Activated CD4-positive, alpha-beta T cell treated with anti-CD3 and anti-CD28 coated beads, Interleukin-2, amount 10 ng/mL, durations not matched to agents 24 days and 14 days (primary cell): ENCODE data around the gene B3GLCT. TPM values are rescaled to one million over a fixed set of nuclear protein-coding genes. Genes with fewer than 3 reads are reported as not detected.
"Not testable (repeated sequence)": the region's sequence is repeated elsewhere in the genome, so short reads cannot be mapped to it uniquely, and the experiment has no call there.

ENCODE experiments used
- DNase-seq: peaks from one replicate; pipeline ENCODE4 v3.0.0; 2022
- H3K27ac Mint-ChIP-seq: one replicate; pipeline ENCODE4 v1.8.0; 2022; ENCODE audit warnings: mild to moderate bottlenecking, mixed read lengths
- H3K27me3 Mint-ChIP-seq: one replicate; pipeline ENCODE4 v1.8.0; 2022; ENCODE audit warnings: mixed read lengths
- H3K36me3 Mint-ChIP-seq: one replicate; pipeline ENCODE4 v1.8.0; 2022; ENCODE audit warnings: low read depth, mild to moderate bottlenecking, mixed read lengths
- H3K4me1 Mint-ChIP-seq: one replicate; pipeline ENCODE4 v1.8.0; 2021; ENCODE audit warnings: mixed read lengths
- H3K4me3 Mint-ChIP-seq: one replicate; pipeline ENCODE4 v1.8.0; 2022; ENCODE audit warnings: mild to moderate bottlenecking, moderate library complexity, mixed read lengths
- H3K9me3 Mint-ChIP-seq: one replicate; pipeline ENCODE4 v1.8.0; 2021; ENCODE audit warnings: mixed read lengths
- intact Hi-C: fragments of 100-400 bp; cut with micrococcal nuclease; formaldehyde crosslinking; loops from one replicate; pipeline ENCODE4 v1.15.1; 2023
- total RNA-seq: library from RNA; stranded (reverse); gene quantifications from 2 replicates; pipeline ENCODE4 v1.2.3, GENCODE V29; 2022

The B3GLCT gene
- total RNA-seq, 1 donor from 2014 or later, result 4.0 TPM

DNA sequence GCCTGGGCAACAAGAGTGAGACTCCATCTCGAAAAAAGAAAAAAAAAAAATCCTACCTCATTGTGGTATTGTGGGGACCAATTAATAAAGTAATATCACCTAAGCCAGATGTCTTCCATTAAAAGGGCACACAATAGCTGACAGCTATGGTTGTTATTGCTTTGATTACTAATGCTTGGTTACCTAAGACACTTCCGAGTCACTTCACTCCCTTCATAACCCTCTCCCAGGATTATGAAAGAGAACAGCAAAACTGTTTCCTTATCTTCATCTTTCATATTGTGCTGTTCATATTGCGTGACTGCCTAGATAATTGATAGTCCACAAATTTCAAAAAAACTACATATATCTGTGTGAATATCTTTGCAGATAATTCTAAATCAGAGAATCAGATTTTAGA is 27.8 kb upstream of the B3GLCT start:
- H3K4me1 Mint-ChIP-seq, result peaks cover 22% of the 10 kb centered on the region
- H3K9me3 Mint-ChIP-seq, result no peaks in the 10 kb centered on the region
- DNase-seq, result no peak
- intact Hi-C loops, result no loop called here
- no peak overlapping the region for H3K27ac Mint-ChIP-seq
- H3K4me3 Mint-ChIP-seq, result no peak overlapping the region
- peaks cover 10% of the 10 kb centered on the region for H3K27me3 Mint-ChIP-seq
- H3K36me3 Mint-ChIP-seq, result no peaks in the 10 kb centered on the region

DNA sequence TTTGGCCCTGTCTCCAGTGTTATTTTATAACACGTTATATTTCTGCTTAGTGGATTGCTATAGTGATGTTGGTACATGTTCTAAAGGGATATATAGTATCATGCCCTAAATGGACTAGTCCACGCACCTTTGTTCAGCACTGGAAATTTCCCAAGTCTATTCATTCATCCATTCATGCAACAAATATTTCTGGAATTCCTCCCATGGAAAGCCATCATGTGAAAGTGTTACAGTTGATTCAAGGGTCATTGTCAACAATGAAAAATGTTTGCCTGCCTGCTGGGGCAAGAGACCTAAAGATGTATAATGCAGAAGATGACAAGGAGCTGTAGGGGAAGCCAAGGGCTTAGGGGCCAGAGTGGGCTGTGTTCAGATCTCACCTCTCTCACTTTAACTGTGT is 27.2 kb upstream of the B3GLCT start:
- Mint-ChIP-seq H3K9me3 (no peaks in the 10 kb centered on the region), H3K27ac (no peak overlapping the region), H3K4me3 (no peak overlapping the region), H3K27me3 (peaks cover 10% of the 10 kb centered on the region), H3K36me3 (no peaks in the 10 kb centered on the region), H3K4me1 (peaks cover 19% of the 10 kb centered on the region)
- intact Hi-C loops, result no loop called here
- no peak for DNase-seq

DNA sequence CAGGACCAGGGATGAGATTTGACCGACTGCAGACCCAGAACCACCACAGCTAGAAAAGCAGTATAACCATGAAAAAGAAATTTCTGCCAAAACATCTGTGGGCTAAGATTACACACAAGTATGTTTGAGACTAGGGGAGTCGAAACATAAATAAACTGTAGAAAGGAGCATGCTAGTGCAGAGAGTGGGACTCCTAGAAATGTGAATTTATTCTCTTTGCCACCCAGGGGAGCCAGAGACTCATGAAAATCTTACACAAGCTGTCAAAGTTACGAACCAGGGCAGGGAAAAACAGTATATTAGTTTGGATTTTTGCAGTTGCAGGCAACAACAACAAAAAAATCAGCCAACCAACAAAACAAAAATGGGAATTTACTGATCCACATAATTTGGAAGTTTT is 25.8 kb upstream of the B3GLCT start:
- no peak overlapping the region for H3K4me3 Mint-ChIP-seq
- intact Hi-C loops, result no loop called here
- H3K27me3 Mint-ChIP-seq, result peaks cover 10% of the 10 kb centered on the region
- peaks cover 13% of the 10 kb centered on the region for H3K4me1 Mint-ChIP-seq
- H3K36me3 Mint-ChIP-seq, result no peaks in the 10 kb centered on the region
- DNase-seq, result no peak
- no peaks in the 10 kb centered on the region for H3K9me3 Mint-ChIP-seq
- no peak overlapping the region for H3K27ac Mint-ChIP-seq

GRCh38 chr13:31175847-31176532 is 23.8 kb upstream of the B3GLCT start:
- Mint-ChIP-seq H3K36me3 (no peaks in the 10 kb centered on the region), H3K9me3 (no peaks in the 10 kb centered on the region), H3K27ac (no peak overlapping the region), H3K4me3 (no peak overlapping the region), H3K4me1 (peaks cover 6% of the 10 kb centered on the region), H3K27me3 (peaks cover 10% of the 10 kb centered on the region)
- no peak for DNase-seq
- intact Hi-C loops, result no loop called here

- H3K27ac Mint-ChIP-seq, H3K4me1 Mint-ChIP-seq, H3K9me3 Mint-ChIP-seq, H3K4me3 Mint-ChIP-seq, H3K27me3 Mint-ChIP-seq, intact Hi-C loops, DNase-seq, H3K36me3 Mint-ChIP-seq: not testable (repeated sequence)
These were observed 21.8 kb upstream of the B3GLCT start for GRCh38 chr13:31177813-31178495.

- Mint-ChIP-seq H3K27ac (no peak overlapping the region), H3K4me1 (peaks cover 4% of the 10 kb centered on the region), H3K36me3 (no peaks in the 10 kb centered on the region), H3K27me3 (no peaks in the 10 kb centered on the region), H3K9me3 (no peaks in the 10 kb centered on the region), H3K4me3 (no peak overlapping the region)
- DNase-seq, result no peak
- intact Hi-C loops, result no loop called here
These were observed 20.5 kb upstream of the B3GLCT start for GRCh38 chr13:31179241-31179640.

DNA sequence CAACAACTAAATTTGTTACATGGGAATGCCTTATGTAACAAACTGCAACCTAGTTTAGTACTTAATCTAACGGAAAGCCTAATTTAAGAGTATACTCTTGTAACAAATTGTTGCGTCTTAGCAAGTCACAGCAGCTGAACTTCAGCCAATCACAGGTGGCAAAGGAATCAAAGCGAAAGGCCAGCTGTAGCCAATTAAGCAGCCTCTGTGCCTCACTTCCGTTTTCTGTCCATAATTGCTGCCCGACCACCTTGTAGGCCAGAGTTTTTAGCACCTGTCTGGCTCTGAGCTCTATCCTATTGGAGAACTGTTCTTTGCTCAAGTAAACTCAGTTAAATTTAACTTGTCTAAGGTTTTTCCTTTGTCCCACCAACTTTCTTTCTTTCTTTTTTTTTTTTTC is 20.0 kb upstream of the B3GLCT start:
- Mint-ChIP-seq H3K4me3 (no peak overlapping the region), H3K4me1 (peaks cover 4% of the 10 kb centered on the region), H3K27me3 (no peaks in the 10 kb centered on the region), H3K36me3 (no peaks in the 10 kb centered on the region), H3K9me3 (no peaks in the 10 kb centered on the region), H3K27ac (no peak overlapping the region)
- no peak for DNase-seq
- intact Hi-C loops, result no loop called here

DNA sequence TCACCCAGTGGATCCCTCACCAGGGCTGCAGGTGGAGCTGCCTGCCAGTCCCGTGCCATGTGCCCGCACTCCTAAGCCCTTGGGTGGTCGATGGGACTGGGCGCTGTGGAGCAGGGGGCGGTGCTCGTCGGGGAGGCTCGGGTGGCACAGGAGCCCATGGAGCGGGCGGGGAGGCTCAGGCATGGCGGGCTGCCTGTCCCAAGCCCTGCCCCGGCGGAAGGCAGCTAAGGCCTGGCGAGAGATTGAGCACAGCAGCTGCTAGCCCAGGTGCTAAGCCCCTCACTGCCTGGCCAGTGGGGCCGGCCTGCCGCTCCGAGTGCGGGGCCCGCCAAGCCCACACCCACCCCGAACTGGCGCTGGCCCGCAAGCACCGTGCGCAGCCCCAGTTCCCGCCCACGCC is 16.8 kb upstream of the B3GLCT start:
- no peak overlapping the region for H3K4me3 Mint-ChIP-seq

GRCh38 chr13:31184451-31184850 is 15.3 kb upstream of the B3GLCT start:
- Mint-ChIP-seq H3K4me3 (no peak overlapping the region), H3K36me3 (no peaks in the 10 kb centered on the region), H3K27ac (no peak overlapping the region), H3K27me3 (peaks cover 8% of the 10 kb centered on the region), H3K9me3 (no peaks in the 10 kb centered on the region), H3K4me1 (no peaks in the 10 kb centered on the region)
- intact Hi-C loops, result no loop called here
- DNase-seq, result no peak

More for the DNA sequence above, 16.8 kb upstream of the B3GLCT start:
- intact Hi-C loops, result no loop called here
- Mint-ChIP-seq H3K36me3 (no peaks in the 10 kb centered on the region), H3K4me1 (peaks cover 4% of the 10 kb centered on the region), H3K27me3 (peaks cover 4% of the 10 kb centered on the region), H3K9me3 (no peaks in the 10 kb centered on the region), H3K27ac (no peak overlapping the region)
- DNase-seq, result no peak

DNA sequence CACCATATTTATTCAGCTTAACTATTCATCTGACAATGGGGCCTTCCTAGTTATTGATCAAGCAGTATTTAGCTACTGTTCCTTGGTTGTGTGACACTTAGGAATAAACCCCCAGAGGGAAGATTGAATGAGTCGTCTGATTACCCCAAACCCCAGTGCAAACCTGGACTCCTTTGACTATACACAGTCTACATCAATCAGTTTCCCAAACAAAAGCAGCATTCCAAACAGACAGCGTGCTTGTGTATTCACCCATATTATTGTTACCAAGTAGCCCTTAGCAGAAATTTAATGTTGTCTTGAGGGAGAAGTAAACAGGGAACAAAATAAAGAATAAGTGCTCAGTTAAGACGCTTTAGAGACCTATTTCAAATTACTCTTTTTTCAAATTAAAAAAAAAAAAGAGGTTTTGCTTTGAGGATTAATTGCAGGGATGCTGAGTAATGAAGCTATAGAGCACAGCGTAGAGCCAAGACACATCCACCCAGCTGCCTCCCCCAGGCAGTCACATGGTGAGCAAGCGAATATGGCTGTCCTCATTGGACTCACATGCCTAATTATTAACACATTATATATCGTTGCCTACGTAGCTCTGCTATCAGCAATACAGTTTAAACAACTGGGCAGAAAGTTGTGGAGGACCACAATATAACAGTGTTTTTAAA is 14.7 kb upstream of the B3GLCT start:
- peaks cover 13% of the 10 kb centered on the region for H3K27me3 Mint-ChIP-seq
- H3K36me3 Mint-ChIP-seq, result no peaks in the 10 kb centered on the region
- no peaks in the 10 kb centered on the region for H3K9me3 Mint-ChIP-seq
- DNase-seq, result no peak
- H3K4me3 Mint-ChIP-seq, result no peak overlapping the region
- intact Hi-C loops, result no loop called here
- H3K4me1 Mint-ChIP-seq, result no peaks in the 10 kb centered on the region
- no peak overlapping the region for H3K27ac Mint-ChIP-seq

- intact Hi-C loops, result no loop called here
- H3K27me3 Mint-ChIP-seq, result peaks cover 25% of the 10 kb centered on the region
- no peak overlapping the region for H3K4me3 Mint-ChIP-seq
- no peak for DNase-seq
- H3K9me3 Mint-ChIP-seq, result peaks cover 5% of the 10 kb centered on the region
- H3K4me1 Mint-ChIP-seq, result peaks cover 9% of the 10 kb centered on the region
- no peaks in the 10 kb centered on the region for H3K36me3 Mint-ChIP-seq
- no peak overlapping the region for H3K27ac Mint-ChIP-seq
These were observed 8.0 kb upstream of the B3GLCT start for GRCh38 chr13:31191748-31192147.

DNA sequence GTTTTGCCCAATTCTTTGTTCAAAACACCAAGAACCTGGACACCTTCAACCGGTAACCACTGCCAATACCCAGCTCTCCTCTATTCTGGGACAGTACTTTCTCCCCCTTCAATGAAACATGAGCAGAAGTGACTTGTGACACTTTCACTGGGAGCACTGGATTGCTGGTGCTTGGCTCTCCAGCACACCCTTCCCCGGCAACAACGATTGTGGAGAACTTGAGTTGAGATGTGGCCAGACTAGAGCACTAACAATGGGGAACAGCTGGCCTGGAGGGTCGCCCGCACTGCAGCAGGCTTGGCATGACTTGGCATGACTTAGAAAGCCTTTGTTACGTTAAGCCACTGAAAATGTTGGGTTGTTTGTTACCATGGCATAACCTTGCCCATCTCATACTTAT is 7.5 kb upstream of the B3GLCT start:
- H3K4me3 Mint-ChIP-seq, result no peak overlapping the region
- peaks cover 9% of the 10 kb centered on the region for H3K4me1 Mint-ChIP-seq
- H3K27ac Mint-ChIP-seq, result no peak overlapping the region
- no peak for DNase-seq
- H3K27me3 Mint-ChIP-seq, result peaks cover 27% of the 10 kb centered on the region
- peaks cover 5% of the 10 kb centered on the region for H3K9me3 Mint-ChIP-seq
- H3K36me3 Mint-ChIP-seq, result no peaks in the 10 kb centered on the region
- intact Hi-C loops, result no loop called here

DNA sequence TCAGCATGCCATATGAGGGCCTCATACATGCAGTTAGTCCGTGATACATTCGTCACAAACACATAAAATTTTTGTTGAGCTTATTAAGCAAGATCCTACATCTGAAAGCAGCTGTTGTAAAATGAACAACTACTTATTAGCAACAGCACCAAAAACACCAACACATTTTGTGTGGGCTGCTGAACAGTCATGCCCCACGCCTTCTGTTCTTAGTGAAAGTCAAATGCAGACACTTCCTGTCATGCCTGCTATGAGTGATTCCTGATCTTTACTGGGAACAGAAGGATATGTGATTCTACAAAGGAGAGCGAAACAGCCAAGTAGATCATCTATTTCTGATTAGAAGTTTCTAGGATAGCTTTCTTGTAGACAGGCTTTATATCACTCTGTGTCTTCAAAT is 4.2 kb upstream of the B3GLCT start:
- Mint-ChIP-seq H3K27ac (no peak overlapping the region), H3K4me1 (peaks cover 12% of the 10 kb centered on the region), H3K27me3 (peaks cover 26% of the 10 kb centered on the region), H3K4me3 (no peak overlapping the region), H3K36me3 (no peaks in the 10 kb centered on the region), H3K9me3 (peaks cover 5% of the 10 kb centered on the region)
- no peak for DNase-seq
- intact Hi-C loops, result no loop called here

GRCh38 chr13:31196992-31197391 is 2.8 kb upstream of the B3GLCT start:
- intact Hi-C loops, result no loop called here
- Mint-ChIP-seq H3K4me3 (no peak overlapping the region), H3K27ac (no peak overlapping the region), H3K9me3 (no peaks in the 10 kb centered on the region), H3K4me1 (peaks cover 21% of the 10 kb centered on the region), H3K36me3 (no peaks in the 10 kb centered on the region), H3K27me3 (peaks cover 21% of the 10 kb centered on the region)
- DNase-seq, result no peak
